CD4-positive, alpha-beta T cell treated with Interleukin-10 for 1 hour (primary cell): ENCODE data around the gene ZBTB43.
A peak's percentile ranks its signal among the peaks of the same experiment; 100 is the strongest.
"Not testable (repeated sequence)": the region's sequence is repeated elsewhere in the genome, so short reads cannot be mapped to it uniquely, and the experiment has no call there.

ENCODE experiments used
- DNase-seq: peaks from one replicate; pipeline ENCODE4 v3.0.0-alpha.2; 2020

ZBTB43 gene

DNA sequence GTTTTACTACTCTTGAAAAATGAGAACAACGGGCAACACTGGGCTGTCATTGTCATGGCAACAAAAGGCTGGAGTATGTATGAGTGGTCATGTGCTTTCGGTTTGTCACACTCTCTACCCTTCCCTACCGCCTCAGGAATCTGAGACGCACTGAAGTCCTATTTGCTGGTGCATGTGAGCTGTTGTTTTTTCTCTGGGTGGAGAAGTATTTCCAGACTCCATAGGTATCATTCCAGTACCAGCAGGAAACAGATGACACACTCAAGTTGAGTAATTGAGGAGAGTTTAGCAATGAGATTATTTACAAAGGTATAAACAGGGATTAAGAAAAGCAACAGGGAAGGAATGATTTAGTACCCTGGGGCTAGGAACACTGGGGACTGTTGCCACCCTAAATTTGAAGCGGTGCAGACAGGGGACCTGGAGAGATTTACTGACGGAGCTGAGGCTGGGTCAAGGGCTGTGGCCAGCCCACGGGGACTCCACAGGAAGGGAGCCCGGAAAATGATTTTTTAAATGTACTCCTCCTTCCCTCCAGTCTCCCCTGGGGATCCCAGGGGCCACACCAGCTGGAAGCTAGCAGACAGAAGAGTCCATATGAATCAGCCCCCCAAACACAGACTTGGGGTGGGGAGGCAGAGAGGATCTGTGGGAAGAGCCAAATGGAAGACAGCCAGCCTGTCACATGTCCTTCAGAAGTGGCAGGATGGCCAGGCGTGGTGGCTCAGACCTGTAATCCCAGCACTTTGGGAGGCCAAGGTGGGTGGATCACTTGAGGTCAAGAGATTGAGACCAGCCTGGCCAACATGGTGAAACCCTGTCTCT is 13.2 kb upstream of the ZBTB43 start:
- DNase-seq = no peak

GRCh38 chr9:126793686-126794417 is 11.0 kb upstream of the ZBTB43 start:
- no peak for DNase-seq

GRCh38 chr9:126794441-126794840 is 10.4 kb upstream of the ZBTB43 start:
- DNase-seq = no peak

GRCh38 chr9:126796758-126797157 is 8.1 kb upstream of the ZBTB43 start:
- DNase-seq = no peak

DNA sequence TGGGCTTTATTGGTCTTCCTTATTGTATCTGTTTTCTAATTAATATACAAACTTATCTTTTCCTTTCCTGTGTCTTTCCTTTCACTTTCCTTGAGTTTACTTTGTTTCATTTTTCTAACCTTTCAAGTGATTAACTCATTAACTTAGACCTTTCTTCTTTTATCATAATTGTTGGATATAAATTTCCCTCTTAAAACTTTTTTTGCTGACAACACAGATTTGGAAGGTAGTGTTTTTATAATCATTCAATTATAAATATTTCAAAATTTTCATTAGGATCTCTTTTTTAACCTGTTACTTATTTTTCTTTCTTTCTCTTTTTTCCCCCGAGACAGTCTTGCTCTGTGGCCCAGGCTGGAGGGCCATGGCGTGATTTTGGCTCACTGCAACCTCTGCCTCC is 6.9 kb upstream of the ZBTB43 start:
- DNase-seq = no peak

- DNase-seq = no peak
Observed at GRCh38 chr9:126799034-126799433, 5.8 kb upstream of the ZBTB43 start.

DNA sequence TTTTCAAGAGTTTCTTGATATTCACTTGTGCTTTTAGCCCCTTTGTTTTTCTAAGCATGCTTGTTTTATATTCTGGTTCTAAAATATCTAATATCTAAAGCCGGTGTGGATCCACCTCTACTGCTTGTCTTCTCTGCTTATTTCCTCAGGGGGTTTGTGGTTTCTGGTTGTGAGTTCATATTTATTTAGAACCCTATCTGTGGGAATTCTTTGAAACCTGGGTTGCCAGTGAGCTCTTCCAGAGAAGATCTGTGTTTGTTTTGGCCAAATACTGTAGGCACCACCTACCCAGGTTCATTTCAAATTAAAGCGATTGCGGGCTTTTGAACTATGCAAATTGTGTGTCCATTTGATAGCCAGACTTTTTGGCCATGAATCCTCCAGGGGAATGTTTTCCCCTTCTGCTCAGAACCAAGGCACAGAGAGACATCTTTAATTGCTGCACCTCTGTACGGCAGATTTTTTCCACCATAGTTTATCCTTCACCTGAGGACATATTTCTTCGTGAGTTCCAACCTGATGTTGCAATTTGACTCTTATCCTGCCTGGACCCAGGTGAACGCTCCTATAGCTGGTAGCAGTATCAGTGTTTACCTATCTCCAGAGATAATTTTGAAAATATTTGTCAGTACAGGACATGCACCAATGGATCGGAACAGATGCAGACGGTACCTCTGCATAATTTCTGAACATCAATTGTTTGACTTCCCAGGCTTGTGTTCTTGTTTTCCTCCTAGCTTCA is 2.4 kb upstream of the ZBTB43 start:
- no peak for DNase-seq

DNA sequence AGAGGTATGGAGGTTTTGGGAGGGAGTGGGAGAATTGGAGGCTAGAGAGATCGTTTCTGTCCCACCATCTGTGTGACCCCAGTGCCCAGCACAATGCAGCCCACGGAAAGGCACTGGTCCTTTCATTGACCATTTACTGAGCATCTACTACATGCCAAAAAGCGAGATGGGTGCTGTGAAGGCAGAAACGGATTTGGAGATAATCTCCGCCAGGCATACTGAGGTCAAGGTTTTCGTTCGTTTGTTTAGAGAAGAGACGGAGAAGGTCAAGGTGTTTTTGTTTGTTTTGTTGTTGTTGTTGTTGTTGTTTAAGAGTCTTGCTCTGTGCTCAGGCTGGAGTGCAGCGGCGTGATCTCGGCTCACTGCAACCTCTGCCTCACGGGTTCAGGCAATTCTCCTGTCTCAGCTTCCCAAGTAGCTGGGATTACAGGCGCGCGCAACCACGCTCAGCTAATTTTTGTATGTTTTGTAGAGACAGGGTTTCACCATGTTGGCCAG is 593 bp upstream of the ZBTB43 start:
- DNase-seq = no peak

DNA sequence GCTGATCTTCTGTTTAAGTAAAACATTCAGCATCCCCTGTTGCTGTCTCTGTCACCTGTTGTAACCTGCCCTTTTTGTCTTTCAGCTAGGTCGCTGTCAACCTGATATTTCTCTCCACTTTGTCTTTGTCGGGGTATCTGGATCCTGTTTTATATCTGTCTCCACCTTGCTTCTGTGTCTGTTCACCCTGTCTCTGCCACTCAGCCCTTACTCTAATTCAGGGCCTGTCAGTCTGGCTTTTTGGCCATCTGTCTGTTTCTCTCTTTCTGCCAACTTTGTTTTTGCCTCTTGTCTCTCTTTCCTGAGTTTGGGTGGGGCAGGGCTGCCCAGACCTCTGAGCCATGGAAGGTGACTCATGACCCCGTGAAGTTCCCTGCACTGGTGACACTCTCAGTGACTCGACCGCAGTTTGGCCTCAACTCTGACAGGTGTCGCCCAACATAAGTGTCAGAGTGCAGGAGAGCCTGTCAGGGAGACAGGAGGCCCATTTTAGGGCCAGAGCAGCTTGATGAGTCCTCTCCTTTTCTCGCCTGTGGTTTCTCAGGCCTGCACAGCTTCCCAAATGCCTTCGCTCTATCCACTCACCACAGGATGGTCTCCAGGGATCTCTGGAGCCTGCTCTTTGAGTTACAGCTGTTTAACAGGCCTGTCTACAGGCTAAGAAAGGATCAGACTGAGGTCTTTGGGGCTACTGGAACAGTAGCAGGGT is 868 bp downstream of the ZBTB43 start:
- DNase-seq = peak; percentile 84

- no peak for DNase-seq
Observed at GRCh38 chr9:126806336-126806735, 1.5 kb downstream of the ZBTB43 start.

DNA sequence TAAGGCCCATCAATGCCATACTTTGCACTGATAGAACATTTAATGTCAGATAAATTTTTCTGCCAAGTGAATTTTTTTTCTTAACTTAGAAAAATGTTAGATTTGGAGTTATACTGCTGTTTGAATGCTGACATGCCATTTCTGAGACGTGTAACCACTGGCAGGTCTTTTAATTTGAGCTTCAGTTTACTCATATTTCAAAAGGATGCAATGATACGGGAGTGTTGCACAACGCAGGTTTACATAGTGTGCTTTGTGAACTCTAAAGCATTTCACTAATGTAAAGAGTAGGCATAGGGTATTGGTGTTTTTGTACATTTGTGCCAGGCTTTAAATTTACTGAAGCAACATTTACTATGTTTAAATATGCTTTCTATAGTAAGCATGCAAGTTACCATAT is 4.2 kb downstream of the ZBTB43 start:
- no peak for DNase-seq

GRCh38 chr9:126810221-126810620 is 5.4 kb downstream of the ZBTB43 start:
- not testable (repeated sequence) for DNase-seq

- DNase-seq = no peak
Observed at GRCh38 chr9:126813072-126813471, 8.2 kb downstream of the ZBTB43 start.

- DNase-seq = no peak
Observed at GRCh38 chr9:126814091-126814490, 9.3 kb downstream of the ZBTB43 start.

GRCh38 chr9:126817615-126818014 is 12.8 kb downstream of the ZBTB43 start:
- not testable (repeated sequence) for DNase-seq

GRCh38 chr9:126818482-126818881 is 13.6 kb downstream of the ZBTB43 start:
- no peak for DNase-seq

- no peak for DNase-seq
Observed at GRCh38 chr9:126819482-126819881, 14.6 kb downstream of the ZBTB43 start.

DNA sequence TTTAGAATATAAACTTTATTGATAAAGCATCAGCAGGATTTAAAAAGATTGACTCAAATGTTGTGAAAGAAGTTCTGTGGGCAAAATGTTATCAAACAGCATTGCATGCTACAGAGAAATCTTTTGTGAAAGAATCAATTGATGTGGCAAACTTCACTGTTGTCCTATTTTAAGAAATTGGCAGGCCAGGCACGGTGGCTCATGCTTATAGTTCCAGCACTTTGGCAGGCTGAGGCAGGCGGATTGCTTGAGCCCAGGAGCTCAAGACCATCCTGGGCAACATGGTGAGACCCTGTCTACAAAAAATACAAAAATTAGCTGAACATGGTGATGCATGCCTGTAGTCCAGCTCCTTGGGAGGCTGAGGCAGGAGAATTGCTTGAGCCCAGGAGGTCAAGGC is 17.4 kb downstream of the ZBTB43 start:
- DNase-seq = no peak

DNA sequence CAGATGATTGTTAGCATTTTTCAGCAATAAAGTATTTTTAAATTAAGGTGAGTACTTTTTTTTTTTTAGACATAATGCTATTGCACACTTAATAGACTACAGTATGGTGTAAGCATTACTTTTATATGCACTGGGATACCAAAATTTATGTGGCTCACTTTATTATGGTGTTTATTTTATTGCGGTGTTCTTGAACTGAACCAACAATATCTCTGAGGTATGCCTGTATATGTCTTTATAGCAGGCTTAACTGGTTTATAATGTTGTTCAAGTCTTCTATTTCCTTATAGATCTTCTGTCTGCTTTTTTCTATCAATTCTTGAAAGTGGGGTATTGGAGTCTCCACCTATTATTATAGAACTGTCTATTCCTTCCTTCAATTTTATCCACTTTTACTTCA is 18.0 kb downstream of the ZBTB43 start:
- no peak for DNase-seq

DNA sequence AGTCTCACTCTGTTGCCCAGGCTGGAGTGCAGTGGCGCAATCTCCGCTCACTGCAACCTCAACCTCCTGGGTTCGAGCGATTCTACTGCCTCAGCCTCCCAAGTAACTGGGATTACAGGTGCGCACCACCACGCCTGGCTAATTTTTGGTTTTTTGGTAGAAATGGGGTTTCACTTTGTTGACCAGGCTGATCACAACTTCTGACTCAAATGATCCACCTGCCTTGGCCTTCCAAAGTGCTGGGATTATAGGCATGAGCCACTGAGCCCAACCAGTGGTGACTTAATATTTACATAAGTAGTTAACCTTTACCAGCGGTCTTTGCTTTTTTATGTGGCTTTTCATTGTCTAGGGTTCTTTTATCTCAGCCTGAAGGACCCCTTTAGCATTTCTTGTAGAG is 19.2 kb downstream of the ZBTB43 start:
- not testable (repeated sequence) for DNase-seq

GRCh38 chr9:126827227-126827626 is 22.4 kb downstream of the ZBTB43 start:
- no peak for DNase-seq

DNA sequence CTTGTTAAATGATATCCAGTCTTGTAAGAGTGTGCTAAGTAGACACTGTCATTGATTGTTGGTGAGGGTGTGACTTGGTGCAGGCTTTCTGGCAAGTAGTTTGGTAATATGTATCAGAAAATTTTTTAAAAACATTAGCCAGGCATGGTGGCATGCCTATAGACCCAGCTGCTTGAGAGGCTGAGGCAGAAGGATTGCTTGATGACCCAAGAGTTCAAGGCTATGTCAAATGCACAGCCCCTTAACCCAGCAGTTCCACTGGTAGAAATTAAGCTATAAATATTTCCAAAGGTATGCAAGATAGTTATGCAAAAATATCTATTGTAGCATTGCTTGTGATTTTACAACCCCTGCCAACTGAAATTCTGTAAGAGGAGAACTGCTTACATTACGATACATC is 24.2 kb downstream of the ZBTB43 start:
- DNase-seq = no peak

- DNase-seq = no peak
Observed at GRCh38 chr9:126830827-126831226, 26.0 kb downstream of the ZBTB43 start.
